DND-41 (cell line): ENCODE data around the gene ATG16L2.

Source experiments
- ATAC-seq: fragments of 200-7000 bp; cut with Tn5 transposase; 3 replicates; pipeline ENCODE4 v1.9.1; 2021; ENCODE audit warnings: low read depth; ENCODE audit not compliant: insufficient read depth
- DNase-seq: peaks from one replicate; pipeline ENCODE4 v3.0.0-alpha.2; 2020
- H2AFZ ChIP-seq: 2 replicates; pipeline ENCODE4 v1.6.0; 2012; ENCODE audit warnings: low read depth, low read length
- H3K27ac ChIP-seq: 2 replicates; pipeline ENCODE4 v1.5.1; 2012; ENCODE audit warnings: low read length, inconsistent platforms
- H3K27me3 ChIP-seq: fragments of 200-600 bp; sonication (generic); 2 replicates; pipeline ENCODE4 v1.6.0; 2012; ENCODE audit warnings: low read length, mild to moderate bottlenecking, inconsistent platforms; ENCODE audit not compliant: insufficient read depth, poor library complexity
- H3K36me3 ChIP-seq: 2 replicates; pipeline ENCODE4 v1.5.1; 2012; ENCODE audit warnings: low read length, inconsistent platforms; ENCODE audit not compliant: insufficient read depth
- H3K4me1 ChIP-seq: 2 replicates; pipeline ENCODE4 v1.5.1; 2012; ENCODE audit warnings: mild to moderate bottlenecking, low read length; ENCODE audit not compliant: insufficient read depth
- H3K4me2 ChIP-seq: 2 replicates; pipeline ENCODE4 v1.6.0; 2012; ENCODE audit warnings: mild to moderate bottlenecking, moderate library complexity, low read length, inconsistent platforms; ENCODE audit not compliant: insufficient read depth
- H3K4me3 ChIP-seq, 2 experiments: fragments of 200-600 bp in 1 of 2; shearing (Covaris generic) in 1 of 2; 2 replicates each; pipeline ENCODE4 v1.5.1; 2012 to 2016; ENCODE audit warnings: inconsistent platforms in 2 of 2, low read length in 2 of 2, mild to moderate bottlenecking in 2 of 2, low read depth in 1 of 2, moderate library complexity in 1 of 2
- H3K79me2 ChIP-seq: 2 replicates; pipeline ENCODE4 v1.6.0; 2012; ENCODE audit warnings: low read length, inconsistent platforms; ENCODE audit not compliant: insufficient read depth
- H3K9ac ChIP-seq: 2 replicates; pipeline ENCODE4 v1.6.0; 2012; ENCODE audit warnings: low read depth, mild to moderate bottlenecking, inconsistent platforms, low read length, moderate library complexity
- H3K9me3 ChIP-seq: 2 replicates; pipeline ENCODE4 v1.5.1; 2012; ENCODE audit warnings: low read length, moderate library complexity, mild to moderate bottlenecking, inconsistent platforms; ENCODE audit not compliant: insufficient read depth, severe bottlenecking
- H4K20me1 ChIP-seq: 2 replicates; pipeline ENCODE4 v1.6.0; 2012; ENCODE audit warnings: low read length; ENCODE audit not compliant: insufficient read depth
- CTCF ChIP-seq: IDR thresholded peaks from 2 replicates; pipeline ENCODE4 v1.5.1; 2012; ENCODE audit warnings: borderline replicate concordance, low read length, moderate library complexity, mild to moderate bottlenecking; ENCODE audit not compliant: poor library complexity, severe bottlenecking; ENCODE audit errors: extremely low read depth
- EZH2 ChIP-seq: IDR thresholded peaks from 3 replicates; pipeline ENCODE4 v1.6.1; 2012; ENCODE audit warnings: borderline replicate concordance, low read depth, mild to moderate bottlenecking, moderate library complexity, low read length, inconsistent platforms; ENCODE audit not compliant: severe bottlenecking

ATG16L2 gene

GRCh38 chr11:72767203-72768062 lies 46.8 kb upstream of the ATG16L2 start:
- Histone ChIP-seq H3K4me3 (no peak overlapping the region), H3K9me3 (no peaks in the 10 kb centered on the region), H4K20me1 (no peaks in the 10 kb centered on the region), H3K27me3 (no peaks in the 10 kb centered on the region), H3K9ac (no peak overlapping the region), H3K4me2 (no peak overlapping the region), H3K4me1 (no peaks in the 10 kb centered on the region), H3K36me3 (no peaks in the 10 kb centered on the region), H2AFZ (no peak overlapping the region), H3K79me2 (no peaks in the 10 kb centered on the region), H3K27ac (no peak overlapping the region)
- ATAC-seq = no peak
- no peak for DNase-seq
- TF ChIP-seq CTCF = no peak
- no peak for TF ChIP-seq EZH2

GRCh38 chr11:72768581-72768980 lies 45.6 kb upstream of the ATG16L2 start:
- ATAC-seq (no peak), DNase-seq (no peak)
- Histone ChIP-seq H3K27ac (no peak overlapping the region), H3K9ac (no peak overlapping the region), H3K4me2 (no peak overlapping the region), H3K36me3 (no peaks in the 10 kb centered on the region), H3K27me3 (no peaks in the 10 kb centered on the region), H3K4me3 (no peak overlapping the region), H4K20me1 (no peaks in the 10 kb centered on the region), H3K79me2 (no peaks in the 10 kb centered on the region), H2AFZ (no peak overlapping the region), H3K4me1 (no peaks in the 10 kb centered on the region), H3K9me3 (no peaks in the 10 kb centered on the region)
- TF ChIP-seq EZH2 = no peak
- no peak for TF ChIP-seq CTCF

GRCh38 chr11:72769680-72770079 lies 44.5 kb upstream of the ATG16L2 start:
- no peaks in the 10 kb centered on the region for H3K27me3 ChIP-seq
- no peak overlapping the region for H3K4me2 ChIP-seq
- no peaks in the 10 kb centered on the region; the same call in 1 of the 2 replicates for H4K20me1 ChIP-seq
- no peak overlapping the region for H3K9ac ChIP-seq
- no peak overlapping the region for H3K27ac ChIP-seq
- no peak overlapping the region for H2AFZ ChIP-seq
- TF ChIP-seq CTCF = no peak
- TF ChIP-seq EZH2 = no peak
- H3K9me3 ChIP-seq = no peaks in the 10 kb centered on the region
- DNase-seq (no peak), ATAC-seq (no peak)
- H3K79me2 ChIP-seq = no peaks in the 10 kb centered on the region
- H3K36me3 ChIP-seq = no peaks in the 10 kb centered on the region
- H3K4me1 ChIP-seq = no peaks in the 10 kb centered on the region
- no peak overlapping the region for H3K4me3 ChIP-seq
